GM21526 (cell line): ENCODE measurements around the gene CADPS2.

Experiments
- ATAC-seq: cut with Tn5 transposase; IDR thresholded peaks from one replicate; pipeline ENCODE4 v1.9.1; 2021; ENCODE audit warnings: moderate library complexity; ENCODE audit not compliant: unreplicated experiment, low FRiP score

The CADPS2 gene

GRCh38 chr7:122886357-122887081, at the start of gene CADPS2:
TSS of gene CADPS2 (minus strand) at chr7:122886460. CDS start at chr7:122886337, 123 bp downstream.
- peak; percentile 78 for ATAC-seq

- no peak for ATAC-seq
Measured at GRCh38 chr7:122935620-122936019, 49.4 kb upstream of the CADPS2 start.

- no peak for ATAC-seq
Measured at GRCh38 chr7:122919643-122920181, 33.5 kb upstream of the CADPS2 start.

GRCh38 chr7:122914812-122915211, 28.6 kb upstream of the CADPS2 start:
- no peak for ATAC-seq

GRCh38 chr7:122913608-122914007, 27.3 kb upstream of the CADPS2 start:
- no peak for ATAC-seq

GRCh38 chr7:122902751-122903495, 16.7 kb upstream of the CADPS2 start:
- ATAC-seq: no peak

- ATAC-seq: no peak
Measured at GRCh38 chr7:122901250-122901649, 15.0 kb upstream of the CADPS2 start.

- no peak for ATAC-seq
Measured at GRCh38 chr7:122896509-122896908, 10.2 kb upstream of the CADPS2 start.

- no peak for ATAC-seq
Measured at GRCh38 chr7:122893486-122893885, 7.2 kb upstream of the CADPS2 start.

- ATAC-seq: no peak
Measured at GRCh38 chr7:122889116-122889515, 2.9 kb upstream of the CADPS2 start.

- no peak for ATAC-seq
Measured at GRCh38 chr7:122887848-122888247, 1.6 kb upstream of the CADPS2 start.

- no peak for ATAC-seq
Measured at GRCh38 chr7:122887198-122887597, 938 bp upstream of the CADPS2 start.

GRCh38 chr7:122885583-122886356, 490 bp downstream of the CADPS2 start:
- peak; percentile 42 for ATAC-seq

- no peak for ATAC-seq
Measured at GRCh38 chr7:122884186-122884585, 2.1 kb downstream of the CADPS2 start.

- no peak for ATAC-seq
Measured at GRCh38 chr7:122883049-122883680, 3.1 kb downstream of the CADPS2 start.

GRCh38 chr7:122881324-122881723, 4.9 kb downstream of the CADPS2 start:
- no peak for ATAC-seq

GRCh38 chr7:122869260-122869659, 17.0 kb downstream of the CADPS2 start:
- ATAC-seq: no peak

- ATAC-seq: no peak
Measured at GRCh38 chr7:122867471-122867980, 18.7 kb downstream of the CADPS2 start.

- no peak for ATAC-seq
Measured at GRCh38 chr7:122864838-122865237, 21.4 kb downstream of the CADPS2 start.

- no peak for ATAC-seq
Measured at GRCh38 chr7:122864016-122864415, 22.2 kb downstream of the CADPS2 start.
